DMS79 treated with DMSO at 0.1 percent for 48 hours (cell line): ENCODE results near the gene E4F1.
A peak's percentile ranks its signal among the peaks of the same experiment; 100 is the strongest.
"Not testable (repeated sequence)": the region's sequence is repeated elsewhere in the genome, so short reads cannot be mapped to it uniquely, and the experiment has no call there.

Source experiments
- DNase-seq: peaks from one replicate; lab custom pipeline; 2025; lab: John Stamatoyannopoulos, UW

The E4F1 gene

GRCh38 chr16:2189252-2189893, 34.0 kb upstream of the E4F1 start:
- DNase-seq, result no peak

GRCh38 chr16:2190002-2190658, 33.3 kb upstream of the E4F1 start:
- DNase-seq, result no peak

- DNase-seq, result no peak
Observed at GRCh38 chr16:2190659-2191445, 32.5 kb upstream of the E4F1 start.

- no peak for DNase-seq
Observed at GRCh38 chr16:2191446-2191706, 32.0 kb upstream of the E4F1 start.

GRCh38 chr16:2194166-2194834, 29.1 kb upstream of the E4F1 start:
- no peak for DNase-seq

- DNase-seq, result peak; percentile 75
Observed at GRCh38 chr16:2194852-2195321, 28.5 kb upstream of the E4F1 start.

GRCh38 chr16:2195322-2196161, 27.8 kb upstream of the E4F1 start:
- no peak for DNase-seq

- peak; percentile 4 for DNase-seq
Observed at GRCh38 chr16:2196162-2196980, 27.0 kb upstream of the E4F1 start, which contains the start of gene CASKIN1. Gene CASKIN1, minus strand, starts transcription at chr16:2196605. Its CDS starts 173 bp downstream, at chr16:2196432.

- DNase-seq, result no peak
Observed at GRCh38 chr16:2196981-2197511, 26.3 kb upstream of the E4F1 start.

GRCh38 chr16:2197765-2198164, 25.6 kb upstream of the E4F1 start:
- DNase-seq, result no peak

GRCh38 chr16:2198283-2198682, 25.1 kb upstream of the E4F1 start:
- DNase-seq, result no peak

- no peak for DNase-seq
Observed at GRCh38 chr16:2199095-2199494, 24.3 kb upstream of the E4F1 start.

- DNase-seq, result no peak
Observed at GRCh38 chr16:2199621-2200139, 23.7 kb upstream of the E4F1 start.

- DNase-seq, result no peak
Observed at GRCh38 chr16:2200313-2200712, 23.1 kb upstream of the E4F1 start.

- DNase-seq, result not testable (repeated sequence)
Observed at GRCh38 chr16:2203119-2203688, 20.2 kb upstream of the E4F1 start.

- no peak for DNase-seq
Observed at GRCh38 chr16:2204416-2205103, 18.8 kb upstream of the E4F1 start.

GRCh38 chr16:2205104-2205966, 18.1 kb upstream of the E4F1 start, which contains the start of gene MLST8:
Gene MLST8, plus strand, starts transcription at chr16:2205454. Its CDS starts 632 bp downstream, at chr16:2206086.
- peak; percentile 65 for DNase-seq

- no peak for DNase-seq
Observed at GRCh38 chr16:2205967-2206313, 17.5 kb upstream of the E4F1 start.
